Small intestine (tissue), 7 donors: ENCODE measurements around the gene PCNP. TPM values are rescaled to one million over a fixed set of nuclear protein-coding genes. Genes with fewer than 3 reads are reported as not detected.
"Not testable (repeated sequence)": the region's sequence is repeated elsewhere in the genome, so short reads cannot be mapped to it uniquely, and the experiment has no call there.

Experiments
- DNase-seq, 2 donors: peaks; one replicate each; pipeline versions ENCODE4 v3.0.0 to v3.0.0-alpha.2; 2013
- FAIRE-seq: peaks from 2 replicates; lab custom pipeline; 2012; peaks lifted over from hg19 to GRCh38; lab: Jason Lieb, UNC
- H3K27ac ChIP-seq, 3 donors: one replicate each; pipeline ENCODE4 v1.5.1; 2013; ENCODE audit warnings: low read length in 2 of 3, mild to moderate bottlenecking in 2 of 3, control low read depth in 1 of 3, inconsistent platforms in 1 of 3, low read depth in 1 of 3, moderate library complexity in 1 of 3
- H3K27me3 ChIP-seq, 3 donors: one replicate each; pipeline ENCODE4 v1.6.1; 2013; ENCODE audit warnings: low read length in 3 of 3, inconsistent platforms in 1 of 3; ENCODE audit not compliant: control insufficient read depth in 3 of 3, insufficient read depth in 3 of 3
- H3K36me3 ChIP-seq, 3 donors: one replicate each; pipeline ENCODE4 v1.6.1; 2013; ENCODE audit warnings: low read length in 3 of 3, inconsistent platforms in 1 of 3, low read depth in 1 of 3, mild to moderate bottlenecking in 1 of 3, moderate library complexity in 1 of 3; ENCODE audit not compliant: control insufficient read depth in 3 of 3, insufficient read depth in 2 of 3
- H3K4me1 ChIP-seq, 3 donors: one replicate each; pipeline ENCODE4 v1.6.1; 2013; ENCODE audit warnings: low read length in 2 of 3, inconsistent platforms in 1 of 3, low read depth in 1 of 3, mild to moderate bottlenecking in 1 of 3, moderate library complexity in 1 of 3; ENCODE audit not compliant: control insufficient read depth in 3 of 3, insufficient read depth in 2 of 3
- H3K4me3 ChIP-seq, 3 donors: one replicate each; pipeline ENCODE4 v1.5.1; 2013; ENCODE audit warnings: low read length in 3 of 3, control low read depth in 1 of 3, inconsistent platforms in 1 of 3, low read depth in 1 of 3, mild to moderate bottlenecking in 1 of 3, moderate library complexity in 1 of 3
- H3K9me3 ChIP-seq, 2 donors: one replicate each; pipeline ENCODE4 v1.6.1; 2013; ENCODE audit warnings: low read depth in 1 of 2, low read length in 1 of 2; ENCODE audit not compliant: control insufficient read depth in 2 of 2, insufficient read depth in 1 of 2
- WGBS, 3 donors: extraction: QIAGEN DNeasy Blood & Tissue Kit; methylation state at CpG; one replicate each; pipeline ENCODE4 v1.1.7; 2013; 5-methylcytosine and 5-hydroxymethylcytosine counted together
- polyA plus RNA-seq, 4 donors: library from polyadenylated mRNA; stranded (reverse) in 3 of 4; unstranded in 1 of 4; fragments of 200-250 nt in 3 of 4; fragments of 120-200 nt in 1 of 4; gene quantifications; one replicate each; pipeline versions ENCODE4 v1.2.1 to v1.2.3, GENCODE V29; 2013
- donor health status: healthy with polysubstance abuse.
- donor health status: control.
- donor health status: control.
- donor health status: Bipolar disorder and iron deficiency.
- donor health status: healthy.

The PCNP gene
- polyA plus RNA-seq, 4 donors, result 71.1 to 116 (median 76.9) TPM

GRCh38 chr3:101638261-101638745 lies 64.3 kb downstream of the PCNP start:
- FAIRE-seq (no peak), DNase-seq (no peak)
- Histone ChIP-seq H3K4me3 (no peak overlapping the region), H3K36me3 (no peaks in the 10 kb centered on the region), H3K9me3 (no peaks in the 10 kb centered on the region), H3K4me1 (no peaks in the 10 kb centered on the region), H3K27ac (no peak overlapping the region), H3K27me3 (no peaks in the 10 kb centered on the region)
- 81 to 82% (median 81%) methylated on average over 10 of the region's 10 CpGs for WGBS, 3 donors

- FAIRE-seq (no peak), DNase-seq (no peak)
- H3K9me3 ChIP-seq, result no peaks in the 10 kb centered on the region
- WGBS, 3 donors, result 83 to 91% (median 86%) methylated on average over 18 of the region's 18 CpGs
- H3K4me3 ChIP-seq, result no peak overlapping the region
- H3K27me3 ChIP-seq, result no peaks in the 10 kb centered on the region
- no peaks in the 10 kb centered on the region for H3K36me3 ChIP-seq
- peaks cover 0 to 2% (median 0%) of the 10 kb centered on the region in 3 donors for H3K4me1 ChIP-seq
- no peak overlapping the region for H3K27ac ChIP-seq
Measured at GRCh38 chr3:101639280-101639963, 65.4 kb downstream of the PCNP start.

GRCh38 chr3:101640256-101640655 lies 66.3 kb downstream of the PCNP start:
- Histone ChIP-seq H3K9me3 (no peaks in the 10 kb centered on the region), H3K27me3 (no peaks in the 10 kb centered on the region), H3K4me1 (peaks cover 0 to 2% (median 0%) of the 10 kb centered on the region in 3 donors), H3K27ac (no peak overlapping the region), H3K36me3 (no peaks in the 10 kb centered on the region), H3K4me3 (no peak overlapping the region)
- DNase-seq, result no peak
- 95 to 98% (median 96%) methylated on average over 10 of the region's 10 CpGs for WGBS, 3 donors
- FAIRE-seq, result no peak

DNA sequence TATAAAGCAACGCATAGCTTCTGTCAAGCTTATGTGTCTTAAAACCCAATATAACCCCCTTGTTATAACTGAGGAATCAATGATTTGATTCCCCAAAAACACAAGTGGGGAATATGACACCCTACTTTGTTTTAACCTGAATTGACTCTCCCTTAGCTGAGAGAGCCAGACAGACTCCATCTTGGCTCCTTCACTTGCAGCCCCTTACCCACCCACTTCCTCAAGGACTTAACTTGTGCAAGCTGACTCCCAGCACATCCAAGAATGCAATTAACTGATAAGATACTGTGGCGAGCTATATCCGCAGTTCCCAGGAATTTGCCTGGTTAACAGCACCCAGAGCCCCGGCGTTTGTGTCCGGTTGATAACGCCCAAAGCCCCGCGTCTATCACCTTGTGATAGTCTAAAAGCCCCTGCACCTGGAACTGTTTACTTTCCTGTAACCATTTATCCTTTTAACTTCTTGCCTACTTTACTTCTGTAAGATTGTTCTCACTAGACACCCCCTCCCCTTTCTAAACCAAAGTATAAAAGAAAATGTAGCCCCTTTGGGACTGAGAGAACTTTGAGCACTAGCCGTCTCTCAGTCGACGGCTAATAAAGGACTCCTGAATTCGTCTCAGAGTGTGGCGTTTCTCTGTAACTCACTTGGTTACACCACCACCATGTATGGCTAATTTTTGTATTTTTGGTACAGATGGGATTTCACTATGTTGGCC lies 67.6 kb downstream of the PCNP start:
- H3K27ac ChIP-seq, H3K27me3 ChIP-seq, H3K36me3 ChIP-seq, FAIRE-seq, H3K4me3 ChIP-seq, H3K4me1 ChIP-seq, DNase-seq, H3K9me3 ChIP-seq: not testable (repeated sequence)
- 43 to 58% (median 58%) methylated on average over 14 of the region's 14 CpGs for WGBS, 3 donors

DNA sequence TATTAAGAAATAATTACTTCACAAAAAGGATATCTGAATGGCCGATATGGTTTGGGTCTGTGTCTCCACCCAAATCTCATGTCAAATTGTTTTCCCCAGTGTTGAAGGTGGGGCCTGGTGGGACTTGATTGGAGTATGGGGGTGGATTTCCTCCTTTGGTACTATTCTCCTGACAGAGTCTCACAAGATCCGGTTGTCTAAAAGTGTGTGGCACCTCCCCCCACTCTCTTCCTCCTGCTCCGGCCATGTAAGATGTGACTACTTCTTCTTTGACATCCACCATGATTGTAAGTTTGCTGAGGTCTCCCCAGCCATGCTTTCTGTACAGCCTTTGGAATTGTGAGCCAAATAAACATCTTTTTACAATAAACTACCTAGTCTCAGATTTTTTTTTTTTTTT lies 68.5 kb downstream of the PCNP start:
- H3K27ac ChIP-seq, result no peak overlapping the region
- H3K4me1 ChIP-seq, result peaks cover 0 to 2% (median 0%) of the 10 kb centered on the region in 3 donors
- H3K9me3 ChIP-seq, result no peaks in the 10 kb centered on the region
- H3K27me3 ChIP-seq, result no peaks in the 10 kb centered on the region
- WGBS, 3 donors, result 91 to 94% (median 93%) methylated on average over 3 of the region's 3 CpGs
- no peak for DNase-seq
- FAIRE-seq, result no peak
- peaks cover 0 to 2% (median 0%) of the 10 kb centered on the region in 3 donors for H3K36me3 ChIP-seq
- no peak overlapping the region for H3K4me3 ChIP-seq

GRCh38 chr3:101643009-101643844 lies 69.2 kb downstream of the PCNP start:
- no peaks in the 10 kb centered on the region for H3K27me3 ChIP-seq
- H3K4me3 ChIP-seq, result no peak overlapping the region
- no peaks in the 10 kb centered on the region for H3K9me3 ChIP-seq
- H3K36me3 ChIP-seq, result peaks cover 0 to 6% (median 0%) of the 10 kb centered on the region in 3 donors
- WGBS, 3 donors, result 78 to 89% (median 85%) methylated on average over 8 of the region's 8 CpGs
- H3K27ac ChIP-seq, result no peak overlapping the region
- peaks cover 0 to 2% (median 0%) of the 10 kb centered on the region in 3 donors for H3K4me1 ChIP-seq
- FAIRE-seq (no peak), DNase-seq (no peak)

Other genes starting within 250 kb of the PCNP start
- 10 to 100 TPM in 1 of 4 donors, 1 to 10 TPM in 3; 3.0 to 35.7 (median 4.1) TPM for gene SENP7, start 61.0 kb upstream of the PCNP start, polyA plus RNA-seq
- 10 to 100 TPM; 13.8 to 27.6 (median 19.7) TPM for gene TRMT10C, start 12.3 kb upstream of the PCNP start, polyA plus RNA-seq
- gene ZBTB11, start 103.0 kb downstream of the PCNP start, polyA plus RNA-seq, result 10 to 100 TPM in 1 of 4 donors, 1 to 10 TPM in 3; 5.4 to 17.6 (median 6.3) TPM
- gene RPL24, start 112.5 kb downstream of the PCNP start, polyA plus RNA-seq, result 1,000 to 10,000 TPM; 1,590 to 2,570 (median 2,094) TPM
- gene CEP97, start 150.4 kb downstream of the PCNP start, polyA plus RNA-seq, result 1 to 10 TPM in 2 of 4 donors, under 1 TPM in 2; 0.27 to 4.2 (median 1.6) TPM
- 1 to 10 TPM in 2 of 4 donors, under 1 TPM in 2; 0.45 to 5.4 (median 1.5) TPM for gene NXPE3, start 205.0 kb downstream of the PCNP start, polyA plus RNA-seq